Stimulated activated CD4-positive, alpha-beta T cell treated with anti-CD3 and anti-CD28 coated beads, Interleukin-15, amount 100 ng/mL, for 1 hour (primary cell): Measurements from ENCODE around the gene AGBL4.

ENCODE experiments used
- DNase-seq, 2 donors: peaks; one replicate each; pipeline ENCODE4 v3.0.0-alpha.2; 2020; ENCODE audit warnings: low read depth in 1 of 2, low spot score in 1 of 2

The AGBL4 gene

GRCh38 chr1:49723662-49724061, 300.1 kb downstream of the AGBL4 start:
- no peak for DNase-seq

- no peak for DNase-seq
These were observed 329.4 kb downstream of the AGBL4 start for GRCh38 chr1:49694251-49694827.

- no peak for DNase-seq
These were observed 337.6 kb downstream of the AGBL4 start for GRCh38 chr1:49686107-49686506.

- no peak for DNase-seq
These were observed 346.0 kb downstream of the AGBL4 start for GRCh38 chr1:49677706-49678105.

GRCh38 chr1:49651136-49651535, 372.6 kb downstream of the AGBL4 start:
- DNase-seq, result no peak

- DNase-seq, result no peak
These were observed 393.6 kb downstream of the AGBL4 start for GRCh38 chr1:49630156-49630555.

- no peak for DNase-seq
These were observed 396.0 kb downstream of the AGBL4 start for GRCh38 chr1:49627781-49628180.

- DNase-seq, result no peak
These were observed 397.3 kb downstream of the AGBL4 start for GRCh38 chr1:49626472-49626871.

- DNase-seq, result no peak
These were observed 400.9 kb downstream of the AGBL4 start for GRCh38 chr1:49622877-49623276.

GRCh38 chr1:49606082-49606481, 417.7 kb downstream of the AGBL4 start:
- DNase-seq, result no peak

GRCh38 chr1:49597436-49597835, 426.3 kb downstream of the AGBL4 start:
- DNase-seq, result no peak

- no peak for DNase-seq
These were observed 447.3 kb downstream of the AGBL4 start for GRCh38 chr1:49576327-49576901.

- DNase-seq, result no peak
These were observed 467.0 kb downstream of the AGBL4 start for GRCh38 chr1:49556676-49557234.

GRCh38 chr1:49552101-49552500, 471.7 kb downstream of the AGBL4 start:
- no peak for DNase-seq

- no peak for DNase-seq
These were observed 479.1 kb downstream of the AGBL4 start for GRCh38 chr1:49544615-49545014.

GRCh38 chr1:49541096-49541752, 482.5 kb downstream of the AGBL4 start:
- DNase-seq, result no peak

- no peak for DNase-seq
These were observed 496.0 kb downstream of the AGBL4 start for GRCh38 chr1:49527606-49528305.

GRCh38 chr1:49526672-49527071, 497.1 kb downstream of the AGBL4 start:
- DNase-seq, result no peak

- no peak for DNase-seq
These were observed 500.0 kb downstream of the AGBL4 start for GRCh38 chr1:49523764-49524163.

- DNase-seq, result no peak
These were observed 556.8 kb downstream of the AGBL4 start for GRCh38 chr1:49466961-49467360.

GRCh38 chr1:49465486-49466185, 558.1 kb downstream of the AGBL4 start:
- no peak for DNase-seq
